ENCODE data around the gene CAMTA1.

The CAMTA1 gene

DNA sequence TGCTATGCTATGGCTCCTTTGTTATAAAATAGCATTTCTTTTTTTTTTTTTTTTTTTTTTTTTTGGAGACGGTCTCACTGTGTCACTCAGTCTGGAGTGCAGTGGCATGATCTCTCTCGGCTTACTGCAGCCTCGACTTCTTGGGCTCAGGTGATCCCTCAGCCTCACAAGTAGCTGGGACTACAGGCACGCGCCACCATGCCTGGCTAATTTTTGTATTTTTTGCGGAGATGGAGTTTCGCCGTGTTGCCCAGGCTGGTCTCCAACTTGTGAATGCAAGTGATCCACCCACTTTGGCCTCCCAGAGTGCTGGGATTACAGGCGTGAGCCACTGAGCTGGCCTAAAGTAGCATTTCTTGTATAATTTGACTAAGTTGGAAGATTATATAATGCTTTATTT, 10.8 kb downstream of the CAMTA1 start:
- Histone ChIP-seq H3K27me3 (replicated peaks; ENCODE audit: insufficient read depth, low read length) (no peaks in the 10 kb centered on the region), H4K20me1 (ENCODE audit: insufficient read depth, low read length) (no peaks in the 10 kb centered on the region), H3K4me2 (ENCODE audit: low read depth, low read length) (no peak overlapping the region), H3K4me3 (ENCODE audit: low read length) (no peak overlapping the region), H3K27ac (ENCODE audit: low read length) (no peak overlapping the region), H3K9me3 (replicated peaks; ENCODE audit: insufficient read depth, low read length) (no peaks in the 10 kb centered on the region), H3K9me2 (replicated peaks; ENCODE audit: insufficient read depth, low read length) (no peaks in the 10 kb centered on the region), H2AFZ (ENCODE audit: low read length) (no peak overlapping the region), H3K36me3 (replicated peaks; ENCODE audit: insufficient read depth, low read length) (no peaks in the 10 kb centered on the region), H3F3A (ENCODE audit: insufficient read depth, low read length) (no peaks in the 10 kb centered on the region; the same call in 1 of the 2 replicates), H3K9ac (ENCODE audit: low read length) (no peak overlapping the region), H3K79me2 (ENCODE audit: low read length) (peaks cover 81% of the 10 kb centered on the region), H3K4me1 (ENCODE audit: low read length) (no peaks in the 10 kb centered on the region)
- TF ChIP-seq EZH2phosphoT487 (IDR thresholded peaks at IDR 0.05; ENCODE audit: low read length), result no peak
- TF ChIP-seq EZH2 (optimal IDR thresholded peaks at IDR 0.05; ENCODE audit: low read depth, low read length), result no peak
- TF ChIP-seq, protein P1, sequence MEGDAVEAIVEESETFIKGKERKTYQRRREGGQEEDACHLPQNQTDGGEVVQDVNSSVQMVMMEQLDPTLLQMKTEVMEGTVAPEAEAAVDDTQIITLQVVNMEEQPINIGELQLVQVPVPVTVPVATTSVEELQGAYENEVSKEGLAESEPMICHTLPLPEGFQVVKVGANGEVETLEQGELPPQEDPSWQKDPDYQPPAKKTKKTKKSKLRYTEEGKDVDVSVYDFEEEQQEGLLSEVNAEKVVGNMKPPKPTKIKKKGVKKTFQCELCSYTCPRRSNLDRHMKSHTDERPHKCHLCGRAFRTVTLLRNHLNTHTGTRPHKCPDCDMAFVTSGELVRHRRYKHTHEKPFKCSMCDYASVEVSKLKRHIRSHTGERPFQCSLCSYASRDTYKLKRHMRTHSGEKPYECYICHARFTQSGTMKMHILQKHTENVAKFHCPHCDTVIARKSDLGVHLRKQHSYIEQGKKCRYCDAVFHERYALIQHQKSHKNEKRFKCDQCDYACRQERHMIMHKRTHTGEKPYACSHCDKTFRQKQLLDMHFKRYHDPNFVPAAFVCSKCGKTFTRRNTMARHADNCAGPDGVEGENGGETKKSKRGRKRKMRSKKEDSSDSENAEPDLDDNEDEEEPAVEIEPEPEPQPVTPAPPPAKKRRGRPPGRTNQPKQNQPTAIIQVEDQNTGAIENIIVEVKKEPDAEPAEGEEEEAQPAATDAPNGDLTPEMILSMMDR (IDR thresholded peaks at IDR 0.05; ENCODE audit: low read length), result no peak
- no peak for DNase-seq

DNA sequence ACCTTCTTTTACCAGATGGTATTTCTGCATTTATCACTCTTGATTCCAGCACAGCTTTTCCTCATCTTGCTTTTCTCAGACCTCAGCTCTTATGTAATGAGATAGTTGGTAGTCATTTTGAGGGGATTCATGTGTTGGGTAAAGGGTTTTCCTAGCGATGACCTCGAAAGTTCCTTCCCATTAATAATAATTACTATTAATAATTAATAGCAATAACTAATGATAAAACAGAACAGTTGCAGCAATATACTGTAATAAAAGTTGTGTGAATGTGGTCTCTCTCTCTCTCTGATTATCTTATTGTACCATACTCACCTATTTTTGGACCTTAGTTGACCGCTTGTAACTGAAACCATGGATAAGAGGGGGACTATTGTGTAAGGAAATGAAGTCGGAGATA, 14.2 kb downstream of the CAMTA1 start:
- peaks cover 82% of the 10 kb centered on the region for H3K79me2 ChIP-seq (ENCODE audit: low read length)
- H3K4me2 ChIP-seq (ENCODE audit: low read depth, low read length), result no peak overlapping the region
- no peak overlapping the region for H2AFZ ChIP-seq (ENCODE audit: low read length)
- H4K20me1 ChIP-seq (ENCODE audit: insufficient read depth, low read length), result no peaks in the 10 kb centered on the region; the same call in 1 of the 2 replicates
- no peaks in the 10 kb centered on the region for H3K9me3 ChIP-seq (replicated peaks; ENCODE audit: insufficient read depth, low read length)
- H3K9ac ChIP-seq (ENCODE audit: low read length), result no peak overlapping the region
- DNase-seq, result no peak
- H3K27ac ChIP-seq (ENCODE audit: low read length), result no peak overlapping the region
- no peaks in the 10 kb centered on the region for H3K9me2 ChIP-seq (replicated peaks; ENCODE audit: insufficient read depth, low read length)
- no peak overlapping the region for H3K4me3 ChIP-seq (ENCODE audit: low read length)
- TF ChIP-seq EZH2phosphoT487 (IDR thresholded peaks at IDR 0.05; ENCODE audit: low read length), result no peak
- TF ChIP-seq, protein P1 (IDR thresholded peaks at IDR 0.05; ENCODE audit: low read length), result no peak
- TF ChIP-seq EZH2 (optimal IDR thresholded peaks at IDR 0.05; ENCODE audit: low read depth, low read length), result no peak
- no peaks in the 10 kb centered on the region for H3K36me3 ChIP-seq (replicated peaks; ENCODE audit: insufficient read depth, low read length)
- no peaks in the 10 kb centered on the region for H3K4me1 ChIP-seq (ENCODE audit: low read length)
- no peaks in the 10 kb centered on the region for H3K27me3 ChIP-seq (replicated peaks; ENCODE audit: insufficient read depth, low read length)
- H3F3A ChIP-seq (ENCODE audit: insufficient read depth, low read length), result no peaks in the 10 kb centered on the region

DNA sequence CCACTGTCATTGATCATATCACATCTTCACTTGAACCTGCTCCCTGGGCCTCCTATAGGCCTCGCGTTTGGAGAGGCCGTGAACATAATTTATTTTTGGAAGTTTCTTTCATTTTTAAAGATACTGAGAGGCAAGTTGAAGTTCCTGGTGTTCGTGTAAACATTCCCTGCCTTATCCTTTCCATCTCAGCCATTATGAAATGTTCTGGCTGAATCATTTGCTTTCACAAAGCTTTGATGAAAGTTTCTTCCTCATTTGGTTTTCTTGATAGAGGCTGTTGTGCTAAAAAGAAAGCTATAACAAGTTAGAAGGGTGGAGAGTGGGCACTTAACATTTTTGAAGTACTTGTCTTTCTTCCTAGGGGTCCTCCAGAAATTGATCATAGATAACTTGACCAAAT, 15.5 kb downstream of the CAMTA1 start:
- peaks cover 82% of the 10 kb centered on the region for H3K79me2 ChIP-seq (ENCODE audit: low read length)
- no peaks in the 10 kb centered on the region for H3F3A ChIP-seq (ENCODE audit: insufficient read depth, low read length)
- H3K36me3 ChIP-seq (replicated peaks; ENCODE audit: insufficient read depth, low read length), result no peaks in the 10 kb centered on the region
- H3K4me3 ChIP-seq (ENCODE audit: low read length), result no peak overlapping the region
- no peaks in the 10 kb centered on the region for H3K9me3 ChIP-seq (replicated peaks; ENCODE audit: insufficient read depth, low read length)
- no peaks in the 10 kb centered on the region; the same call in 1 of the 2 replicates for H4K20me1 ChIP-seq (ENCODE audit: insufficient read depth, low read length)
- TF ChIP-seq EZH2phosphoT487 (IDR thresholded peaks at IDR 0.05; ENCODE audit: low read length) (no peak), EZH2 (optimal IDR thresholded peaks at IDR 0.05; ENCODE audit: low read depth, low read length) (no peak)
- TF ChIP-seq, protein P1 (IDR thresholded peaks at IDR 0.05; ENCODE audit: low read length), result no peak
- H3K9me2 ChIP-seq (replicated peaks; ENCODE audit: insufficient read depth, low read length), result no peaks in the 10 kb centered on the region
- no peak overlapping the region for H3K4me2 ChIP-seq (ENCODE audit: low read depth, low read length)
- peaks cover 8% of the 10 kb centered on the region for H3K4me1 ChIP-seq (ENCODE audit: low read length)
- no peak for DNase-seq
- no peaks in the 10 kb centered on the region for H3K27me3 ChIP-seq (replicated peaks; ENCODE audit: insufficient read depth, low read length)
- H2AFZ ChIP-seq (ENCODE audit: low read length), result no peak overlapping the region
- no peak overlapping the region for H3K27ac ChIP-seq (ENCODE audit: low read length)
- H3K9ac ChIP-seq (ENCODE audit: low read length), result no peak overlapping the region
